NT2/D1 (cell line): ENCODE data around the gene CHTF18.

Experiments
- SUZ12 ChIP-seq: IDR thresholded peaks from 2 replicates; pipeline ENCODE4 v1.6.1; 2011; ENCODE audit not compliant: insufficient read length, insufficient read depth; ENCODE audit errors: extremely low read depth
- YY1 ChIP-seq: IDR thresholded peaks from 2 replicates; pipeline ENCODE4 v1.6.1; 2011; ENCODE audit not compliant: insufficient read length, insufficient read depth
- ZNF274 ChIP-seq: IDR thresholded peaks from 2 replicates; pipeline ENCODE4 v1.6.1; 2011; ENCODE audit warnings: mild to moderate bottlenecking, low read depth, low read length

GRCh38 chr16:778447-778846, 10.0 kb upstream of the CHTF18 start:
- TF ChIP-seq ZNF274 = no peak
- TF ChIP-seq YY1 = no peak
- TF ChIP-seq SUZ12 = no peak
